IMR-90 (cell line): ENCODE measurements around the gene KRT9. TPM values are rescaled to one million over a fixed set of nuclear protein-coding genes. Genes with fewer than 3 reads are reported as not detected.
A peak's percentile ranks its signal among the peaks of the same experiment; 100 is the strongest.

Experiments used
- ATAC-seq: fragments of 200-7000 bp; cut with Tn5 transposase; 2 replicates; pipeline ENCODE4 v1.9.1; 2020; ENCODE audit warnings: low read depth, mild to moderate bottlenecking, moderate library complexity
- BruUV-seq: library from RNA; stranded (reverse); fragments of 400-500 nt; replicated peaks from 2 replicates; lab custom pipeline; 2021; lab: Mats Ljungman, UMichigan
- CTCF ChIA-PET: fragments of 300-600 bp; formaldehyde crosslinking; extraction: SDS; loops from one replicate; lab custom pipeline; 2021; ENCODE audit warnings: antibody characterized with exemption; lab: Yijun Ruan, JAX
- POLR2A ChIA-PET: fragments of 300-600 bp; sonication (Branson Sonifier 250); formaldehyde crosslinking; loops from one replicate; lab custom pipeline; 2022; ENCODE audit warnings: antibody characterized with exemption; ENCODE audit not compliant: unreplicated experiment; lab: Charles Lee
- DNase-seq: peaks from one replicate; pipeline ENCODE4 v3.0.0; 2013
- H2AFZ ChIP-seq: replicated peaks from 2 replicates; pipeline ENCODE3; 2013; ENCODE audit warnings: low read length, mild to moderate bottlenecking; ENCODE audit not compliant: poor library complexity
- H2AK5ac ChIP-seq: 2 replicates; pipeline ENCODE4 v1.6.1; 2013; ENCODE audit warnings: low read depth, low read length, inconsistent platforms
- H2AK9ac ChIP-seq: replicated peaks from 2 replicates; pipeline ENCODE3; 2013; ENCODE audit warnings: mild to moderate bottlenecking, low read depth, low read length, moderate library complexity; ENCODE audit not compliant: poor library complexity
- H2BK120ac ChIP-seq: 2 replicates; pipeline ENCODE4 v1.6.1; 2013; ENCODE audit warnings: low read depth, low read length, inconsistent platforms
- H2BK15ac ChIP-seq: 3 replicates; pipeline ENCODE4 v1.6.1; 2013; ENCODE audit warnings: low read depth, low read length, inconsistent platforms
- H2BK20ac ChIP-seq: 2 replicates; pipeline ENCODE4 v1.6.1; 2013; ENCODE audit warnings: low read depth, mild to moderate bottlenecking, inconsistent platforms, low read length, moderate library complexity
- H2BK5ac ChIP-seq: 2 replicates; pipeline ENCODE4 v1.6.1; 2013; ENCODE audit warnings: mild to moderate bottlenecking, low read depth, low read length, inconsistent platforms; ENCODE audit not compliant: poor library complexity, severe bottlenecking
- H3K14ac ChIP-seq: replicated peaks from 2 replicates; pipeline ENCODE4 v1.6.1; 2013; ENCODE audit warnings: low read depth, low read length, inconsistent platforms
- H3K18ac ChIP-seq: 2 replicates; pipeline ENCODE4 v1.6.1; 2013; ENCODE audit warnings: low read depth, low read length, control low read depth
- H3K23ac ChIP-seq: 2 replicates; pipeline ENCODE4 v1.6.1; 2013; ENCODE audit warnings: low read depth, low read length, inconsistent platforms
- H3K27ac ChIP-seq: 2 replicates; pipeline ENCODE4 v1.5.1; 2013; ENCODE audit warnings: mild to moderate bottlenecking, control low read depth, low read length; ENCODE audit not compliant: insufficient read depth
- H3K27me3 ChIP-seq: 2 replicates; pipeline ENCODE4 v1.6.1; 2013; ENCODE audit warnings: low read length; ENCODE audit not compliant: control insufficient read depth, insufficient read depth
- H3K36me3 ChIP-seq: 2 replicates; pipeline ENCODE4 v1.6.1; 2013; ENCODE audit warnings: low read length, mixed read lengths; ENCODE audit not compliant: control insufficient read depth, insufficient read depth
- H3K4ac ChIP-seq: 2 replicates; pipeline ENCODE4 v1.6.1; 2013; ENCODE audit warnings: low read depth, low read length, inconsistent platforms
- H3K4me1 ChIP-seq: 2 replicates; pipeline ENCODE4 v1.6.1; 2013; ENCODE audit warnings: low read length, mixed read lengths; ENCODE audit not compliant: control insufficient read depth, insufficient read depth
- H3K4me2 ChIP-seq: 2 replicates; pipeline ENCODE4 v1.6.1; 2013; ENCODE audit warnings: low read depth, mild to moderate bottlenecking, control low read depth, low read length, moderate library complexity
- H3K4me3 ChIP-seq: 2 replicates; pipeline ENCODE4 v1.5.1; 2013; ENCODE audit warnings: low read depth, mild to moderate bottlenecking, control low read depth, low read length, moderate library complexity; ENCODE audit not compliant: insufficient read depth
- H3K56ac ChIP-seq: 2 replicates; pipeline ENCODE4 v1.6.1; 2013; ENCODE audit warnings: low read length, inconsistent platforms; ENCODE audit not compliant: insufficient read depth; ENCODE audit errors: extremely low read depth
- H3K79me1 ChIP-seq, 2 experiments: 2 replicates each; pipeline ENCODE4 v1.6.1; 2013; ENCODE audit warnings: low read length in 2 of 2, inconsistent platforms in 1 of 2, low read depth in 1 of 2
- H3K9ac ChIP-seq: 2 replicates; pipeline ENCODE4 v1.6.1; 2013; ENCODE audit warnings: low read depth, low read length, control low read depth
- H3K9me1 ChIP-seq: 2 replicates; pipeline ENCODE4 v1.6.1; 2013; ENCODE audit warnings: low read length, inconsistent platforms; ENCODE audit not compliant: insufficient read depth
- H3K9me3 ChIP-seq: 2 replicates; pipeline ENCODE4 v1.6.1; 2013; ENCODE audit warnings: low read length; ENCODE audit not compliant: control insufficient read depth, insufficient read depth
- H4K20me1 ChIP-seq: 2 replicates; pipeline ENCODE4 v1.6.1; 2013; ENCODE audit warnings: low read length, inconsistent platforms; ENCODE audit not compliant: insufficient read depth
- H4K5ac ChIP-seq: 2 replicates; pipeline ENCODE4 v1.6.1; 2013; ENCODE audit warnings: mild to moderate bottlenecking, low read depth, low read length, control low read depth
- H4K8ac ChIP-seq, 2 experiments: 2 replicates each; pipeline ENCODE4 v1.6.1; 2013; ENCODE audit warnings: low read depth in 2 of 2, low read length in 2 of 2, control low read depth in 1 of 2, inconsistent platforms in 1 of 2
- H4K91ac ChIP-seq: 2 replicates; pipeline ENCODE4 v1.6.1; 2013; ENCODE audit warnings: low read depth, low read length, inconsistent platforms; ENCODE audit not compliant: insufficient read depth
- BHLHE40 ChIP-seq: fragments of 150-350 bp; IDR thresholded peaks from 2 replicates; pipeline ENCODE4 v1.6.1; 2016; ENCODE audit warnings: mild to moderate bottlenecking, low read depth, low read length
- CEBPB ChIP-seq: IDR thresholded peaks from 2 replicates; pipeline ENCODE4 v1.6.1; 2012; ENCODE audit warnings: low read depth, low read length, improper control_type of control experiment
- CHD1 ChIP-seq: IDR thresholded peaks from 2 replicates; pipeline ENCODE4 v1.6.1; 2012; ENCODE audit warnings: low read depth, low read length, improper control_type of control experiment
- MAFK ChIP-seq: IDR thresholded peaks from 2 replicates; pipeline ENCODE4 v1.6.1; 2012; ENCODE audit warnings: low read depth, low read length, improper control_type of control experiment
- MXI1 ChIP-seq: IDR thresholded peaks from 2 replicates; pipeline ENCODE4 v1.6.1; 2012; ENCODE audit warnings: low read depth, mild to moderate bottlenecking, low read length, moderate library complexity, borderline replicate concordance
- NFE2L2 ChIP-seq: fragments of 150-350 bp; IDR thresholded peaks from 2 replicates; pipeline ENCODE4 v1.6.1; 2016; ENCODE audit warnings: low read depth, mild to moderate bottlenecking, low read length
- POLR2A ChIP-seq: IDR thresholded peaks from 2 replicates; pipeline ENCODE4 v1.6.1; 2012; ENCODE audit warnings: mild to moderate bottlenecking, low read depth, low read length
- RAD21 ChIP-seq: IDR thresholded peaks from 2 replicates; pipeline ENCODE4 v1.6.1; 2012; ENCODE audit warnings: low read length, improper control_type of control experiment
- RFX5 ChIP-seq: IDR thresholded peaks from 2 replicates; pipeline ENCODE4 v1.8.0; 2012; ENCODE audit warnings: low read depth, mild to moderate bottlenecking, low read length, moderate library complexity
- SMC3 ChIP-seq: fragments of 150-350 bp; IDR thresholded peaks from 2 replicates; pipeline ENCODE4 v1.6.1; 2016; ENCODE audit warnings: low read depth, mild to moderate bottlenecking, antibody characterized with exemption, low read length, moderate library complexity
- USF2 ChIP-seq: fragments of 150-350 bp; IDR thresholded peaks from 2 replicates; pipeline ENCODE4 v1.6.1; 2017; ENCODE audit warnings: mild to moderate bottlenecking, antibody characterized with exemption, low read length, low read depth
- WGBS, 2 experiments: methylation state at CpG; one replicate each; pipeline versions ENCODE4 v1.1.5 to v1.1.7; 2013; ENCODE audit warnings: missing lambda C conversion rate in 2 of 2; ENCODE audit not compliant: insufficient read length in 1 of 2; ENCODE audit errors: extremely low coverage in 2 of 2; 5-methylcytosine and 5-hydroxymethylcytosine counted together
- dilution Hi-C: fragments of 300-500 bp; cut with HindIII; formaldehyde crosslinking; loops from one replicate; pipeline ENCODE4 v1.14.3; 2018; ENCODE audit warnings: low sequenced_read_pairs; ENCODE audit not compliant: unreplicated experiment
- in situ Hi-C: fragments of 300-500 bp; cut with MboI; formaldehyde crosslinking; loops from 3 replicates; pipeline ENCODE4 v1.14.3; 2019; ENCODE audit warnings: low sequenced_read_pairs, inconsistent platforms, mixed read lengths
- intact Hi-C: fragments of 100-400 bp; cut with micrococcal nuclease; formaldehyde crosslinking; loops from 2 replicates; pipeline ENCODE4 v1.10.0; 2022
- polyA plus RNA-seq, 3 experiments: library from polyadenylated mRNA; depleted of rRNA; stranded (reverse); fragments of >200 nt; gene quantifications; 2 replicates each; pipeline ENCODE4 v1.2.3, GENCODE V29; 2012; ENCODE audit warnings: low replicate concordance in 1 of 3
- total RNA-seq: library from RNA; depleted of rRNA; stranded (reverse); fragments of >200 nt; gene quantifications from 2 replicates; pipeline ENCODE4 v1.2.3, GENCODE V29; 2012
- TF ChIP-seq, protein P1 (sequence below): fragments of 150-350 bp; IDR thresholded peaks from 2 replicates; pipeline ENCODE4 v1.6.1; 2016; ENCODE audit warnings: low read depth, mild to moderate bottlenecking, low read length, moderate library complexity, borderline replicate concordance

The KRT9 gene
- total and polyA plus RNA-seq, 2 of the 4 experiments (the other 2 are of a cell fraction): not detected

- dilution Hi-C loops: no loop called here
- H4K20me1 ChIP-seq: no peaks in the 10 kb centered on the region
- H3K4me2 ChIP-seq: 0 out of 2 replicates have a peak overlapping the region, but pooled peaks have one; percentile 5
- peak overlapping the region; percentile 88 for H2AFZ ChIP-seq
- 31% methylated on average over 13 of the region's 23 CpGs; no CpG with 5 or more reads in 1 of the 2 experiments for WGBS, 2 experiments
- H3K4me1 ChIP-seq: peaks cover 21% of the 10 kb centered on the region
- no TSS peak for BruUV-seq
- H3K4ac ChIP-seq: peak overlapping the region; percentile 99
- no peaks in the 10 kb centered on the region for H3K36me3 ChIP-seq
- intact Hi-C loops: loop anchor here (1.0 to 5.0 kb wide), 5 partner anchors 219 to 901 kb away; partner anchors contain the start of genes KRTAP2-3 and SMARCE1
- no peaks in the 10 kb centered on the region for H3K79me1 ChIP-seq
- H2AK5ac ChIP-seq: peak overlapping the region; percentile 100
- POLR2A ChIA-PET: no interaction called here
- in situ Hi-C loops: loop anchor here (5.0 kb wide), 1 partner anchor 641 kb away; no protein-coding TSS in a partner anchor
- peak overlapping the region; percentile 2; the same call in 1 of the 2 replicates for H3K9ac ChIP-seq
- H3K27me3 ChIP-seq: no peaks in the 10 kb centered on the region
- H4K91ac ChIP-seq: peak overlapping the region; percentile 99
- peak overlapping the region; percentile 93 for H3K14ac ChIP-seq
- H3K23ac ChIP-seq: peak overlapping the region; percentile 89
- peaks cover 4% of the 10 kb centered on the region for H3K9me3 ChIP-seq
- H3K18ac ChIP-seq: peak overlapping the region; percentile 62
- H3K27ac ChIP-seq: peak overlapping the region; percentile 72
- H2BK5ac ChIP-seq: peak overlapping the region; percentile 97
- peak overlapping the region; percentile 98; the same call in 2 of the 3 replicates for H2BK15ac ChIP-seq
- peak overlapping the region; percentile 100 for H2AK9ac ChIP-seq
- DNase-seq (peak; percentile 98), ATAC-seq (peak; percentile 79)
- peak overlapping the region; percentile 97 for H2BK20ac ChIP-seq
- peak overlapping the region; percentile 97 for H2BK120ac ChIP-seq
- no peak overlapping the region for H3K4me3 ChIP-seq
- CTCF ChIA-PET: interaction anchor here (0.6 to 3.9 kb wide), 36 partner anchors 10 to 729 kb away, joined by 3 to 49 read pairs (median 4); partner anchors contain the start of genes KRT15 and KRT9
- peaks cover 12% of the 10 kb centered on the region for H3K9me1 ChIP-seq
- H4K5ac ChIP-seq: peak overlapping the region; percentile 87
- H4K8ac ChIP-seq: peak overlapping the region; percentile 94 to 97
- H3K56ac ChIP-seq: peak overlapping the region; percentile 67
- TF ChIP-seq RFX5: no peak
- TF ChIP-seq MXI1: peak; percentile 72; the same call in 1 of the 2 replicates
- no peak for TF ChIP-seq MAFK
- TF ChIP-seq USF2: peak; percentile 42
- TF ChIP-seq NFE2L2: no peak
- peak; percentile 32 for TF ChIP-seq SMC3
- TF ChIP-seq BHLHE40: peak; percentile 63; the same call in 1 of the 2 replicates
- TF ChIP-seq RAD21: peak; percentile 45
- TF ChIP-seq POLR2A: 0 out of 2 replicates have a peak, but pooled peaks have one; percentile 11
- 0 out of 2 replicates have a peak, but pooled peaks have one; percentile 81 for TF ChIP-seq CHD1
- no peak for TF ChIP-seq CEBPB
- TF ChIP-seq, protein P1, sequence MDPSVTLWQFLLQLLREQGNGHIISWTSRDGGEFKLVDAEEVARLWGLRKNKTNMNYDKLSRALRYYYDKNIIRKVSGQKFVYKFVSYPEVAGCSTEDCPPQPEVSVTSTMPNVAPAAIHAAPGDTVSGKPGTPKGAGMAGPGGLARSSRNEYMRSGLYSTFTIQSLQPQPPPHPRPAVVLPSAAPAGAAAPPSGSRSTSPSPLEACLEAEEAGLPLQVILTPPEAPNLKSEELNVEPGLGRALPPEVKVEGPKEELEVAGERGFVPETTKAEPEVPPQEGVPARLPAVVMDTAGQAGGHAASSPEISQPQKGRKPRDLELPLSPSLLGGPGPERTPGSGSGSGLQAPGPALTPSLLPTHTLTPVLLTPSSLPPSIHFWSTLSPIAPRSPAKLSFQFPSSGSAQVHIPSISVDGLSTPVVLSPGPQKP: no peak
Measured at GRCh38 chr17:41547921-41548843, 23.7 kb downstream of the KRT9 start.
